GM10248 (cell line): Measurements from ENCODE around the gene KCND3.

Experiments used
- CTCF ChIA-PET: fragments of 300-600 bp; sonication (Branson Sonifier 250); formaldehyde crosslinking; extraction: SDS; loops from one replicate; lab custom pipeline; 2021; ENCODE audit warnings: antibody characterized with exemption; lab: Yijun Ruan, JAX
- POLR2A ChIA-PET: fragments of 350-650 bp; sonication (Branson Sonifier 250); formaldehyde crosslinking; extraction: SDS; loops from one replicate; lab custom pipeline; 2020; ENCODE audit warnings: antibody characterized with exemption; lab: Yijun Ruan, JAX
- DNase-seq: peaks from one replicate; pipeline ENCODE4 v3.0.0; 2012; ENCODE audit errors: extremely low spot score
- CTCF ChIP-seq: IDR thresholded peaks from 2 replicates; pipeline ENCODE4 v1.5.1; 2012; ENCODE audit warnings: mild to moderate bottlenecking, low read depth; ENCODE audit errors: extremely low read depth, missing control alignments, control extremely low read depth

KCND3 gene

GRCh38 chr1:111736548-111737215 is 252.8 kb downstream of the KCND3 start:
- DNase-seq = no peak
- TF ChIP-seq CTCF = no peak
- CTCF ChIA-PET = interaction anchor here (1.3 to 8.8 kb wide), 8 partner anchors 10 to 229 kb away, joined by 3 to 79 read pairs (median 18); partner anchors contain the start of gene DDX20
- POLR2A ChIA-PET = no interaction called here

- CTCF ChIA-PET = interaction anchor here (0.6 to 8.8 kb wide), 8 partner anchors 9 to 254 kb away, joined by 3 to 79 read pairs (median 13); partner anchors contain the start of gene DDX20
- no peak for TF ChIP-seq CTCF
- no peak for DNase-seq
- POLR2A ChIA-PET = no interaction called here
Observed at GRCh38 chr1:111735858-111736544, 253.5 kb downstream of the KCND3 start.

GRCh38 chr1:111735321-111735720 is 254.1 kb downstream of the KCND3 start:
- POLR2A ChIA-PET = no interaction called here
- no peak for TF ChIP-seq CTCF

GRCh38 chr1:111734856-111735255 is 254.6 kb downstream of the KCND3 start:
- CTCF ChIA-PET = interaction anchor here (2.1 to 8.8 kb wide), 4 partner anchors 11 to 227 kb away, joined by 5 to 79 read pairs (median 36); partner anchors contain the start of gene DDX20
- POLR2A ChIA-PET = no interaction called here
- DNase-seq = no peak
- TF ChIP-seq CTCF = no peak

More at GRCh38 chr1:111735321-111735720, 254.1 kb downstream of the KCND3 start:
- DNase-seq = no peak
- CTCF ChIA-PET = interaction anchor here (0.6 to 8.8 kb wide), 4 partner anchors 11 to 253 kb away, joined by 3 to 79 read pairs (median 36); partner anchors contain the start of gene DDX20

GRCh38 chr1:111734426-111734825 is 255.0 kb downstream of the KCND3 start:
- ChIA-PET CTCF (interaction anchor here (1.3 to 8.8 kb wide), 5 partner anchors 12 to 227 kb away, joined by 3 to 79 read pairs (median 20); partner anchors contain the start of gene DDX20), POLR2A (interaction anchor here (1.2 kb wide), 1 partner anchor 9 kb away, joined by 3 read pairs; no protein-coding TSS in a partner anchor)
- DNase-seq = no peak
- TF ChIP-seq CTCF = no peak

- ChIA-PET POLR2A (interaction anchor here (1.2 kb wide), 1 partner anchor 9 kb away, joined by 3 read pairs; no protein-coding TSS in a partner anchor), CTCF (interaction anchor here (1.3 to 8.8 kb wide), 5 partner anchors 12 to 226 kb away, joined by 3 to 79 read pairs (median 20); partner anchors contain the start of gene DDX20)
- no peak for DNase-seq
- TF ChIP-seq CTCF = no peak
Observed at GRCh38 chr1:111733992-111734341, 255.5 kb downstream of the KCND3 start.
